Measurements from ENCODE around the gene GATAD2A.

DNA sequence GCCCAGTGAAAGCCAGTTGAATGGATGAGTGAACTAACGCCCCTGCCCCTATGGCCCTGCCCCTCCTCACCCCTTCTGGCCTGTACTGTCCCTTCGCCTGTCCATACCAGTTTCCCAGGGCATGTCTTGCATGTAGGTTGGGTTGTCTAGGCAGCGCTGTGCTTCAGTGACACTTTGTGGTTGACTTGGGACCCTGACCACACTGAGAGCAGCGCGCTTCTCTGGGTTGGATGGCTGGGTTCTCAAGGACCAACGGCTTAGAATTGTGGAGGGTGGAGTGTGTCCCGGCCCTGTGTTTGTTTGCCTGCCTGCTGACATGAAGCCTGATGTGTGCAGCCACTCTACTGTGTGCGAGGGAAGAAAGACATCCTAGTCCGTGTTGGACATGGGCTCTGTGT lies 15.8 kb downstream of the GATAD2A start:
- TF ChIP-seq, protein P1, sequence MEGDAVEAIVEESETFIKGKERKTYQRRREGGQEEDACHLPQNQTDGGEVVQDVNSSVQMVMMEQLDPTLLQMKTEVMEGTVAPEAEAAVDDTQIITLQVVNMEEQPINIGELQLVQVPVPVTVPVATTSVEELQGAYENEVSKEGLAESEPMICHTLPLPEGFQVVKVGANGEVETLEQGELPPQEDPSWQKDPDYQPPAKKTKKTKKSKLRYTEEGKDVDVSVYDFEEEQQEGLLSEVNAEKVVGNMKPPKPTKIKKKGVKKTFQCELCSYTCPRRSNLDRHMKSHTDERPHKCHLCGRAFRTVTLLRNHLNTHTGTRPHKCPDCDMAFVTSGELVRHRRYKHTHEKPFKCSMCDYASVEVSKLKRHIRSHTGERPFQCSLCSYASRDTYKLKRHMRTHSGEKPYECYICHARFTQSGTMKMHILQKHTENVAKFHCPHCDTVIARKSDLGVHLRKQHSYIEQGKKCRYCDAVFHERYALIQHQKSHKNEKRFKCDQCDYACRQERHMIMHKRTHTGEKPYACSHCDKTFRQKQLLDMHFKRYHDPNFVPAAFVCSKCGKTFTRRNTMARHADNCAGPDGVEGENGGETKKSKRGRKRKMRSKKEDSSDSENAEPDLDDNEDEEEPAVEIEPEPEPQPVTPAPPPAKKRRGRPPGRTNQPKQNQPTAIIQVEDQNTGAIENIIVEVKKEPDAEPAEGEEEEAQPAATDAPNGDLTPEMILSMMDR (IDR thresholded peaks at IDR 0.05), result no peak
- no peak for TF ChIP-seq POLR2AphosphoS5 (IDR thresholded peaks at IDR 0.05; ENCODE audit: low read depth, low read length)
- TF ChIP-seq SIN3A (IDR thresholded peaks at IDR 0.05; ENCODE audit: borderline replicate concordance, insufficient read depth, low read depth, low read length), result no peak
- no peak for TF ChIP-seq TCF7L2 (IDR thresholded peaks at IDR 0.05; ENCODE audit: low read depth, low read length)
- TF ChIP-seq, protein P2, sequence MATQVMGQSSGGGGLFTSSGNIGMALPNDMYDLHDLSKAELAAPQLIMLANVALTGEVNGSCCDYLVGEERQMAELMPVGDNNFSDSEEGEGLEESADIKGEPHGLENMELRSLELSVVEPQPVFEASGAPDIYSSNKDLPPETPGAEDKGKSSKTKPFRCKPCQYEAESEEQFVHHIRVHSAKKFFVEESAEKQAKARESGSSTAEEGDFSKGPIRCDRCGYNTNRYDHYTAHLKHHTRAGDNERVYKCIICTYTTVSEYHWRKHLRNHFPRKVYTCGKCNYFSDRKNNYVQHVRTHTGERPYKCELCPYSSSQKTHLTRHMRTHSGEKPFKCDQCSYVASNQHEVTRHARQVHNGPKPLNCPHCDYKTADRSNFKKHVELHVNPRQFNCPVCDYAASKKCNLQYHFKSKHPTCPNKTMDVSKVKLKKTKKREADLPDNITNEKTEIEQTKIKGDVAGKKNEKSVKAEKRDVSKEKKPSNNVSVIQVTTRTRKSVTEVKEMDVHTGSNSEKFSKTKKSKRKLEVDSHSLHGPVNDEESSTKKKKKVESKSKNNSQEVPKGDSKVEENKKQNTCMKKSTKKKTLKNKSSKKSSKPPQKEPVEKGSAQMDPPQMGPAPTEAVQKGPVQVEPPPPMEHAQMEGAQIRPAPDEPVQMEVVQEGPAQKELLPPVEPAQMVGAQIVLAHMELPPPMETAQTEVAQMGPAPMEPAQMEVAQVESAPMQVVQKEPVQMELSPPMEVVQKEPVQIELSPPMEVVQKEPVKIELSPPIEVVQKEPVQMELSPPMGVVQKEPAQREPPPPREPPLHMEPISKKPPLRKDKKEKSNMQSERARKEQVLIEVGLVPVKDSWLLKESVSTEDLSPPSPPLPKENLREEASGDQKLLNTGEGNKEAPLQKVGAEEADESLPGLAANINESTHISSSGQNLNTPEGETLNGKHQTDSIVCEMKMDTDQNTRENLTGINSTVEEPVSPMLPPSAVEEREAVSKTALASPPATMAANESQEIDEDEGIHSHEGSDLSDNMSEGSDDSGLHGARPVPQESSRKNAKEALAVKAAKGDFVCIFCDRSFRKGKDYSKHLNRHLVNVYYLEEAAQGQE (IDR thresholded peaks at IDR 0.05; ENCODE audit: insufficient read depth in 1 of 2, low read depth in 2 of 2, low read length in 1 of 2), result no peak

Data from Panc1 (cell line).